Left ventricle myocardium inferior (tissue), 1 donor: ENCODE results near the gene ATXN10. TPM values are rescaled to one million over a fixed set of nuclear protein-coding genes. Genes with fewer than 3 reads are reported as not detected.
"Not testable (repeated sequence)": the region's sequence is repeated elsewhere in the genome, so short reads cannot be mapped to it uniquely, and the experiment has no call there.

Experiments
- DNase-seq: peaks from one replicate; pipeline ENCODE4 v3.0.0-alpha.2; 2020
- H3K27ac ChIP-seq: fragments of 200-600 bp; replicated peaks from 2 replicates; pipeline ENCODE4 v1.8.0; 2021
- H3K27me3 ChIP-seq: fragments of 200-600 bp; 2 replicates; pipeline ENCODE4 v1.8.0; 2021; ENCODE audit warnings: low read depth
- H3K36me3 ChIP-seq: fragments of 200-600 bp; 2 replicates; pipeline ENCODE4 v1.8.0; 2021
- H3K4me1 ChIP-seq: fragments of 200-600 bp; 2 replicates; pipeline ENCODE4 v1.8.0; 2021
- H3K4me3 ChIP-seq: fragments of 200-600 bp; 2 replicates; pipeline ENCODE4 v1.8.0; 2021; ENCODE audit warnings: mild to moderate bottlenecking, moderate library complexity
- H3K9me3 ChIP-seq: fragments of 200-600 bp; replicated peaks from 2 replicates; pipeline ENCODE4 v1.8.0; 2021
- CTCF ChIP-seq: fragments of 200-600 bp; IDR thresholded peaks from 2 replicates; pipeline ENCODE4 v1.8.0; 2021; ENCODE audit warnings: antibody characterized with exemption, mild to moderate bottlenecking, borderline replicate concordance
- intact Hi-C: fragments of 100-400 bp; cut with micrococcal nuclease; formaldehyde crosslinking; loops from one replicate; pipeline ENCODE4 v1.11.0; 2022
- total RNA-seq: library from RNA; stranded (reverse); fragmentation: NEBNext Ultra II Directional; extraction: Animal tissue kit (Norgen Biotek cat#: 25700); gene quantifications from one replicate; pipeline ENCODE4 v1.2.1, GENCODE V29; 2021
- donor health status: DM: no; HTN: yes; CAD: no; lungs with severe emphysema.

Gene ATXN10
- total RNA-seq, 1 donor from 2014 or later = 148 TPM

GRCh38 chr22:45667486-45667885 lies 4.1 kb upstream of the ATXN10 start:
- DNase-seq = no peak
- intact Hi-C loops = no loop called here
- TF ChIP-seq CTCF = no peak

GRCh38 chr22:45670363-45670762 lies 1.3 kb upstream of the ATXN10 start:
- H3K36me3 ChIP-seq, H3K4me3 ChIP-seq, DNase-seq, H3K27ac ChIP-seq, intact Hi-C loops, H3K27me3 ChIP-seq, H3K9me3 ChIP-seq: not testable (repeated sequence)
- H3K4me1 ChIP-seq = peaks cover 41% of the 10 kb centered on the region

More at GRCh38 chr22:45667486-45667885, 4.1 kb upstream of the ATXN10 start:
- no peak overlapping the region for H3K4me3 ChIP-seq
- H3K9me3 ChIP-seq = no peaks in the 10 kb centered on the region
- H3K4me1 ChIP-seq = peaks cover 16% of the 10 kb centered on the region
- no peak overlapping the region for H3K27ac ChIP-seq
- H3K27me3 ChIP-seq = no peaks in the 10 kb centered on the region
- no peaks in the 10 kb centered on the region for H3K36me3 ChIP-seq

GRCh38 chr22:45670981-45671782 lies 452 bp upstream of the ATXN10 start:
- intact Hi-C loops = no loop called here
- TF ChIP-seq CTCF = no peak
- peak overlapping the region; percentile 84 for H3K27ac ChIP-seq
- peak overlapping the region; percentile 91 for H3K4me3 ChIP-seq
- no peaks in the 10 kb centered on the region for H3K9me3 ChIP-seq
- no peaks in the 10 kb centered on the region for H3K27me3 ChIP-seq
- H3K4me1 ChIP-seq = peaks cover 41% of the 10 kb centered on the region
- H3K36me3 ChIP-seq = no peaks in the 10 kb centered on the region
- no peak for DNase-seq

GRCh38 chr22:45672564-45673481 lies 1.2 kb downstream of the ATXN10 start:
- intact Hi-C loops = no loop called here

GRCh38 chr22:45673482-45674175 lies 2.0 kb downstream of the ATXN10 start:
- Histone ChIP-seq H3K36me3 (no peaks in the 10 kb centered on the region), H3K9me3 (no peaks in the 10 kb centered on the region), H3K27ac (no peak overlapping the region), H3K4me3 (peak overlapping the region; percentile 91), H3K27me3 (no peaks in the 10 kb centered on the region), H3K4me1 (peaks cover 60% of the 10 kb centered on the region)
- no peak for DNase-seq
- TF ChIP-seq CTCF = no peak
- intact Hi-C loops = no loop called here

More at GRCh38 chr22:45672564-45673481, 1.2 kb downstream of the ATXN10 start:
- peaks cover 53% of the 10 kb centered on the region for H3K4me1 ChIP-seq
- no peak for DNase-seq
- no peak for TF ChIP-seq CTCF
- no peaks in the 10 kb centered on the region for H3K27me3 ChIP-seq
- H3K36me3 ChIP-seq = no peaks in the 10 kb centered on the region
- H3K9me3 ChIP-seq = no peaks in the 10 kb centered on the region
- peak overlapping the region; percentile 84 for H3K27ac ChIP-seq
- peak overlapping the region; percentile 91 for H3K4me3 ChIP-seq
